A549 treated with GW870086 at 1 μM for 4 hours (cell line): ENCODE data around the gene RNPC3. TPM values are rescaled to one million over a fixed set of nuclear protein-coding genes. Genes with fewer than 3 reads are reported as not detected.

Experiments
- total RNA-seq: library from RNA; stranded (reverse); fragments of 200-300 nt; extraction: Qiagen RNA extraction; gene quantifications from 5 replicates; pipeline ENCODE4 v1.2.3, GENCODE V29; 2022; ENCODE audit warnings: low read depth

The RNPC3 gene, protein sequence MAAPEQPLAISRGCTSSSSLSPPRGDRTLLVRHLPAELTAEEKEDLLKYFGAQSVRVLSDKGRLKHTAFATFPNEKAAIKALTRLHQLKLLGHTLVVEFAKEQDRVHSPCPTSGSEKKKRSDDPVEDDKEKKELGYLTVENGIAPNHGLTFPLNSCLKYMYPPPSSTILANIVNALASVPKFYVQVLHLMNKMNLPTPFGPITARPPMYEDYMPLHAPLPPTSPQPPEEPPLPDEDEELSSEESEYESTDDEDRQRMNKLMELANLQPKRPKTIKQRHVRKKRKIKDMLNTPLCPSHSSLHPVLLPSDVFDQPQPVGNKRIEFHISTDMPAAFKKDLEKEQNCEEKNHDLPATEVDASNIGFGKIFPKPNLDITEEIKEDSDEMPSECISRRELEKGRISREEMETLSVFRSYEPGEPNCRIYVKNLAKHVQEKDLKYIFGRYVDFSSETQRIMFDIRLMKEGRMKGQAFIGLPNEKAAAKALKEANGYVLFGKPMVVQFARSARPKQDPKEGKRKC
- total RNA-seq, result 4.4 to 6.7 TPM (median 5.7 TPM) in 5 replicates

DNA sequence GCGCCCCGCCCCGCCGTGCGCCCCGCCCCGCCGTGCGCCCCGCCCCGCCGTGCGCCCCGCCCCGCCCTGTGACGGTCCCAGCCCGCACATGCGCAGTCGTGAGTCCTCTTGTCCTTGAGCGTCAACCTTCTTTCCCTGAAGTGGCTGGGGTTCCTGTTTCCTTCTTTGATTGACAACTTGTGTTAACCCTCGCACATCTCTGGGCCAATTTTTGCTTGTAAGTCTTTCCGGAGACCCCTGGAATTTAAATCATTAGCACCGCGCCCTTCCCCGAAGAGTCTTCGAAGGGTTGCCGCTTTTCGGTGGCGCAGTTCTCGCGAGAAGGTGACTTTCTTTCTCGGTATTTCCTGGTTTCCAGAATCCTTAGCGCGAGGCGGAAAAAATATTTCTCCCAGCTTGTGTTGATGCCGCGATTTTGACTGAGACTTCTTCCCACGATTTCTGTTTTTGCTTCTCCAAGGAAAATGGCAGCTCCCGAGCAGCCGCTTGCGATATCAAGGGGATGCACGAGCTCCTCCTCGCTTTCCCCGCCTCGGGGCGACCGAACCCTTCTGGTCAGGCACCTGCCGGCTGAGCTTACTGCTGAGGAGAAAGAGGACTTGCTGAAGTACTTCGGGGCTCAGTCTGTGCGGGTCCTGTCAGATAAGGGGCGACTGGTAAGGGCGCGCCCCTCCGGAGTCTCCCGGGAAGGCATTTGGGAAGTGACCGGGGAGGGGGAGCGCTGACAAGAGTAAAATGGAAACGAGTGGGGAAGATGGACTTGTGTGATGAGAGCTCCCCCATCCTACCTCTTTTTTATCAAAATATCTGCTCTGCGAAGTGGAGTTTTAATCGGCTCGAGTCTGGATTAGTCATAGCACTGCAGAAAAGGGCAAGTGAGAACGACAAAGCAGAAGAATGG lies at the start of gene RNPC3:
Gene RNPC3 (plus strand): TSS at position 93 of the 901 bp plus-strand sequence. CDS start 372 bp downstream, at position 465.

DNA sequence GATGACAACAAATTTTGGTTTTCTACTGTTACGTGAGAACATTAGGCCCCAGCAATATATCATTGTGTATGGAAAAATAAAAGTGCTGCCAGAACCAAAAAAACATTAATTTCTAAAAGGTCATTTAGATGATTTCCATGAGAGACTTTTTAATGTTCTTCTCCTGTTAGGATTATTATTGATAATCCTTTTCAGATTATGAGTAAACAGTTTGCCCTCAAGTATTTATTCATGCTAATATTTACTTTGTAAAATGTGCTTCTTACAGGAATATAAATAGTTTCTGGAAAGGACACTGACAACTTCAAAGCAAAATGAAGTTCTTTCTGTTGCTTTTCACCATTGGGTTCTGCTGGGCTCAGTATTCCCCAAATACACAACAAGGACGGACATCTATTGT lies 45.8 kb downstream of the RNPC3 start, which contains the start of gene AMY2B:
Gene AMY2B (plus strand): TSS at position 301 of the 400 bp plus-strand sequence. CDS start 14 bp downstream, at position 315.

Other genes starting within 250 kb of the RNPC3 start
- gene AMY2B, start 45.9 kb downstream of the RNPC3 start, total RNA-seq, result 0.33 to 0.55 TPM (median 0.43 TPM) in 5 replicates
- not detected in 5 replicates for gene AMY2A, start 91.7 kb downstream of the RNPC3 start, total RNA-seq
- gene AMY1A, start 130.1 kb downstream of the RNPC3 start, total RNA-seq, result not detected in 5 replicates
- not detected in 5 replicates for gene AMY1B, start 170.5 kb downstream of the RNPC3 start, total RNA-seq
- not detected in 5 replicates for gene AMY1C, start 224.2 kb downstream of the RNPC3 start, total RNA-seq